D341Med (cell line): ENCODE measurements around the gene DDX54.
"Not testable (repeated sequence)": the region's sequence is repeated elsewhere in the genome, so short reads cannot be mapped to it uniquely, and the experiment has no call there.

ENCODE experiments used
- DNase-seq: peaks from one replicate; pipeline ENCODE4 v3.0.0; 2012; ENCODE audit warnings: low spot score

DDX54 gene

GRCh38 chr12:113118142-113118541, 67.1 kb downstream of the DDX54 start:
- DNase-seq, result no peak

- not testable (repeated sequence) for DNase-seq
These were observed 67.6 kb downstream of the DDX54 start for GRCh38 chr12:113117684-113118083.

GRCh38 chr12:113116875-113117274, 68.4 kb downstream of the DDX54 start:
- no peak for DNase-seq

GRCh38 chr12:113115455-113116126, 69.7 kb downstream of the DDX54 start:
- DNase-seq, result no peak

- DNase-seq, result no peak
These were observed 70.7 kb downstream of the DDX54 start for GRCh38 chr12:113114447-113115178.

GRCh38 chr12:113113397-113113796, 71.9 kb downstream of the DDX54 start:
- DNase-seq, result no peak

- no peak for DNase-seq
These were observed 73.0 kb downstream of the DDX54 start for GRCh38 chr12:113112043-113112899.

GRCh38 chr12:113111247-113111646, 74.0 kb downstream of the DDX54 start:
- DNase-seq, result no peak

GRCh38 chr12:113109872-113110599, 75.2 kb downstream of the DDX54 start:
- DNase-seq, result no peak

GRCh38 chr12:113109360-113109759, 75.9 kb downstream of the DDX54 start:
- no peak for DNase-seq

- DNase-seq, result no peak
These were observed 77.0 kb downstream of the DDX54 start for GRCh38 chr12:113108308-113108707.
